ENCODE data around the gene SLC22A23. TPM values are rescaled to one million over a fixed set of nuclear protein-coding genes. Genes with fewer than 3 reads are reported as not detected.

Gene SLC22A23
- total RNA-seq, 4 donors from 2014 or later = 6.2 to 10.8 (median 7.8) TPM

DNA sequence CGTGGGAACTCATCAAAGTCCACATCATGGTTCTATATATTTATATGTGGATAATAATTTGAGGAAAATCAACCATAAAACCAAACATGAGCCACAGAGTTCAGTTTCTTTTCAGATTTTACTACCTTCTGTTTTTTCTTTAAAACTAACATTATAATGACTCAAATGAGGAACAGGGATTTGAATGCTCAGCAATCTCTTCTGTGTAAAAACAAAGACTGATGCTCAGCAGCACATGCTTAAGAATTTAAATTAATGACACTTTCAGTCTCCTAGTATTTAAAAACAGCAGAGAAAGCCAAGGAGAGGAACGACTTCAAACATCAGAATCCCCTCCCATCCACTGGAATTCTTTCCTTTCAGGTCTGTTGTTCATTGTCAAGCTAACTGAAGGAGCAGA lies 125.4 kb downstream of the SLC22A23 start:
- Histone ChIP-seq H3K27ac (peak overlapping the region in 3 of 4 donors; percentile 0 to 57 (median 16)), H3K4me1 (peaks cover 0 to 67% (median 13%) of the 10 kb centered on the region in 3 donors), H3K27me3 (no peaks in the 10 kb centered on the region), H3K36me3 (no peaks in the 10 kb centered on the region), H3K9me3 (no peaks in the 10 kb centered on the region), H3K4me3 (no peak overlapping the region)
- no peak for ATAC-seq
- TF ChIP-seq EP300 (IDR thresholded peaks at IDR 0.05) = no peak
- no peak for TF ChIP-seq POLR2AphosphoS5 (IDR thresholded peaks at IDR 0.05)
- TF ChIP-seq POLR2A (IDR thresholded peaks at IDR 0.05) = no peak
- TF ChIP-seq, protein P1, sequence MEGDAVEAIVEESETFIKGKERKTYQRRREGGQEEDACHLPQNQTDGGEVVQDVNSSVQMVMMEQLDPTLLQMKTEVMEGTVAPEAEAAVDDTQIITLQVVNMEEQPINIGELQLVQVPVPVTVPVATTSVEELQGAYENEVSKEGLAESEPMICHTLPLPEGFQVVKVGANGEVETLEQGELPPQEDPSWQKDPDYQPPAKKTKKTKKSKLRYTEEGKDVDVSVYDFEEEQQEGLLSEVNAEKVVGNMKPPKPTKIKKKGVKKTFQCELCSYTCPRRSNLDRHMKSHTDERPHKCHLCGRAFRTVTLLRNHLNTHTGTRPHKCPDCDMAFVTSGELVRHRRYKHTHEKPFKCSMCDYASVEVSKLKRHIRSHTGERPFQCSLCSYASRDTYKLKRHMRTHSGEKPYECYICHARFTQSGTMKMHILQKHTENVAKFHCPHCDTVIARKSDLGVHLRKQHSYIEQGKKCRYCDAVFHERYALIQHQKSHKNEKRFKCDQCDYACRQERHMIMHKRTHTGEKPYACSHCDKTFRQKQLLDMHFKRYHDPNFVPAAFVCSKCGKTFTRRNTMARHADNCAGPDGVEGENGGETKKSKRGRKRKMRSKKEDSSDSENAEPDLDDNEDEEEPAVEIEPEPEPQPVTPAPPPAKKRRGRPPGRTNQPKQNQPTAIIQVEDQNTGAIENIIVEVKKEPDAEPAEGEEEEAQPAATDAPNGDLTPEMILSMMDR (IDR thresholded peaks at IDR 0.05) = no peak
- WGBS, 2 donors (ENCODE audit: low coverage in 1 of 2) = 14 to 53% methylated on average over 2 of the region's 2 CpGs

DNA sequence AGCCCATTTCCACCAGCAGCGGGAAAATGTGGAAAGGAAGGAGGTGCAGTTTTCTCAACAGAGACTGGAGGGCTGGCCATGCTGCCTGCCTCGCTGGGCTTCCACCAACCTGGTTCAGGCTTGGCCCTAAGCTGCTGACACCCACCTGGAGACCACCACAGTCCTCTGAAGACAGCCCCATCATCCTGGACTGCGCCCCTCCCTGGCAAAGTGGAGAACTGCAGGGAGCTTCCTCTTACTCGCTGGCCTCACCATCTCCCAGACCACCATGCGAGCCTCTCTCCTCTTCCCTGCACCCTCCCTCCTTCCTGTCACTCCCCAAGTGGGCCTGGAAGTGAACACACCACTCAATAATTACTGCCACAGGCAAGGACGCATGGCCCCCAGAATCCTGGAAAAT lies 126.7 kb downstream of the SLC22A23 start:
- no peaks in the 10 kb centered on the region for H3K27me3 ChIP-seq
- H3K36me3 ChIP-seq = no peaks in the 10 kb centered on the region
- H3K4me3 ChIP-seq = no peak overlapping the region
- no peak for ATAC-seq
- TF ChIP-seq EP300 (IDR thresholded peaks at IDR 0.05) (no peak), POLR2AphosphoS5 (IDR thresholded peaks at IDR 0.05) (no peak), POLR2A (IDR thresholded peaks at IDR 0.05) (no peak)
- TF ChIP-seq, protein P1 (IDR thresholded peaks at IDR 0.05) = no peak
- H3K4me1 ChIP-seq = peaks cover 0 to 78% (median 20%) of the 10 kb centered on the region in 3 donors
- H3K27ac ChIP-seq = peak overlapping the region in 3 of 4 donors; percentile 76 to 81 (median 79)
- 100% methylated on average over 1 of the region's 6 CpGs for WGBS, 2 donors (ENCODE audit: low coverage in 1 of 2)
- no peaks in the 10 kb centered on the region for H3K9me3 ChIP-seq

DNA sequence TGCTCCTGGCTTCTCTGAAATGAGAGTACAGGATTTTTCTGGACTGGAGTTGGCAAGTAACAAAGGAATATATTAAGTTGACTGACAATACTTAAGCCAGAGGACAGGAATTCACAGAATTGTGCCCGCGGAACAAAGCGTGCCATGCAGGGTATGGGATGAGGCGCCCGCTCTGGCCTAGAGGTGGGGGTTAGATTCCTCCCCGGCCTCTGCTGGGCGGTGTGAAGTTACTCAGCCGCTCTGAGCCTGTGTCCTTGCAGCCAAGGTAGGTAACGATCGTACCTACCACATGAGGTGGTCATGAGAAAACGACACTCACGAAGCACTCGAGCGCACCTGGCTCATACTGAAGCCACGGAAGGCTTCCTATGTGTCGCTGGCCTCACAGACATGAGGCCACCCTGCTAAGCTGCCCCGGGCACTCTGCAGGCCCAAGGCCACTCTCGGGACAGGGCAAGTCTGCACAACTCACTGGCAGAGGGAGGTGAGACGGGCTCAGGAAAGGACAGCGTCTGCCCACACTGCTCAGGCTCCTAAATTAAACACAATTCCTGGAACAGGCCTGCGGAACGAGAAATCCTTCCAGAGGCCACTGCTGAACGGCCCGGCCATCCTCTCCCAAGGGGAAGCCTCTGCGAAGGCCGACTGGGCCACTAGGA lies 127.3 kb downstream of the SLC22A23 start:
- H3K36me3 ChIP-seq = no peaks in the 10 kb centered on the region
- no peaks in the 10 kb centered on the region for H3K27me3 ChIP-seq
- no peaks in the 10 kb centered on the region for H3K9me3 ChIP-seq
- H3K27ac ChIP-seq = peak overlapping the region in 3 of 4 donors; percentile 76 to 81 (median 79)
- peaks cover 0 to 78% (median 27%) of the 10 kb centered on the region in 3 donors for H3K4me1 ChIP-seq
- 55 to 99% methylated on average over 9 to 12 of the region's 26 CpGs for WGBS, 2 donors (ENCODE audit: low coverage in 1 of 2)
- peak; percentile 62 for ATAC-seq
- no peak overlapping the region for H3K4me3 ChIP-seq
- TF ChIP-seq EP300 (IDR thresholded peaks at IDR 0.05) (no peak), POLR2AphosphoS5 (IDR thresholded peaks at IDR 0.05) (peak; percentile 26)

DNA sequence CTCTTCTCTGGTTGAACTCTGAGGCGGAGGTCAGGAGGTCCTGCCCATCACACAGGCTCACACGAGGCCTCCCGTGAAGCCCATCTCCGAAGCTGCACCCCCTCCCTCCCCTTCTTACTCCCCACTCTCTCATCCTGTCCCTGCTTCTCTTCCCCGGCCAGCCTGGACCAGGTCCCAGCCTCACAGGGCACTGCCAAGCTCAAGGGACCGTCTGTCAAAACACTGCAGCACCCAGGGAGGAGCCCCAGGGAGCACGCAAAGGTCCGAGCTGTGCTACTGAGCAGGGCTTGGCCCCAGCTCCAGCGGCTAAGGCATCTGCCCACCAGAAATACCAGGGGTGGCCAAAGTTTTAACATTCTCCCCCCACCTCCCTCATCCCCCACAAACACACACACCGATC lies 128.1 kb downstream of the SLC22A23 start:
- Histone ChIP-seq H3K36me3 (no peaks in the 10 kb centered on the region), H3K9me3 (no peaks in the 10 kb centered on the region), H3K27ac (peak overlapping the region in 3 of 4 donors; percentile 76 to 81 (median 79)), H3K27me3 (no peaks in the 10 kb centered on the region), H3K4me3 (no peak overlapping the region), H3K4me1 (peaks cover 0 to 78% (median 30%) of the 10 kb centered on the region in 3 donors)
- 71 to 77% methylated on average over 3 to 5 of the region's 10 CpGs for WGBS, 2 donors (ENCODE audit: low coverage in 1 of 2)
- no peak for TF ChIP-seq POLR2AphosphoS5 (IDR thresholded peaks at IDR 0.05)
- TF ChIP-seq, protein P1 (IDR thresholded peaks at IDR 0.05) = no peak
- TF ChIP-seq POLR2A (IDR thresholded peaks at IDR 0.05) = no peak
- ATAC-seq = peak; percentile 13

DNA sequence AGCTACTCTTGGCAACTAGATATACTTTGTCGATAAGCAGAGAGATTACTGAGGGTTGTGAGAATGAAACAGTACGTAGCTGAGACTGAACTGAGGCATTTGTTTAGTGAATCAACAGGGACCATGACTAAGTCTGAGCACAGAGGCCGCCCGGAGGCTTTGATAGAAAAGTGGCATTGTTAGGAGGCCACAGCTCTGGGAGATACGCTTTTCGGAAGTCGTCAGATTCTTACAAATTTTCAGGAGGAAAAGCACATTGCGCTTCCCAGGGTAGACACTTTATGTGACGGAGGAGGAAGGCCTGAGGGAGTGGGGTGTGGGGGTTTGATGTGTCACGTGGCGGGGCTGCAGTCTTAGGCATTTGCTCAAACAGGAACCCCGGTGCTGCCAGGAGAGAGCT lies 128.7 kb downstream of the SLC22A23 start:
- no peak overlapping the region for H3K4me3 ChIP-seq
- peaks cover 0 to 3% of the 10 kb centered on the region in 2 donors for H3K36me3 ChIP-seq
- TF ChIP-seq EP300 (IDR thresholded peaks at IDR 0.05) (no peak), POLR2AphosphoS5 (IDR thresholded peaks at IDR 0.05) (no peak), POLR2A (IDR thresholded peaks at IDR 0.05) (no peak)
- TF ChIP-seq, protein P1 (IDR thresholded peaks at IDR 0.05) = no peak
- no peaks in the 10 kb centered on the region for H3K27me3 ChIP-seq
- H3K9me3 ChIP-seq = no peaks in the 10 kb centered on the region
- 79 to 100% methylated on average over 2 to 8 of the region's 12 CpGs for WGBS, 2 donors (ENCODE audit: low coverage in 1 of 2)
- peaks cover 0 to 79% (median 30%) of the 10 kb centered on the region in 3 donors for H3K4me1 ChIP-seq
- peak overlapping the region in 3 of 4 donors; percentile 76 to 81 (median 79) for H3K27ac ChIP-seq
- no peak for ATAC-seq

Data from gastroesophageal sphincter (tissue), 4 donors.